GM21528 (cell line): ENCODE data around the gene TTLL13.
"Not testable (repeated sequence)": the region's sequence is repeated elsewhere in the genome, so short reads cannot be mapped to it uniquely, and the experiment has no call there.

Experiments used
- ATAC-seq: cut with Tn5 transposase; IDR thresholded peaks from one replicate; pipeline ENCODE4 v1.9.1; 2021; ENCODE audit warnings: mild to moderate bottlenecking, moderate library complexity; ENCODE audit not compliant: unreplicated experiment, low FRiP score

The TTLL13 gene

GRCh38 chr15:90271459-90272166, 22.3 kb downstream of the TTLL13 start:
- no peak for ATAC-seq

GRCh38 chr15:90278467-90278866, 29.1 kb downstream of the TTLL13 start:
- ATAC-seq, result not testable (repeated sequence)

- not testable (repeated sequence) for ATAC-seq
Observed at GRCh38 chr15:90280743-90281142, 31.4 kb downstream of the TTLL13 start.

GRCh38 chr15:90281637-90282036, 32.3 kb downstream of the TTLL13 start:
- not testable (repeated sequence) for ATAC-seq

GRCh38 chr15:90286678-90287077, 37.3 kb downstream of the TTLL13 start:
- no peak for ATAC-seq

GRCh38 chr15:90287101-90287500, 37.7 kb downstream of the TTLL13 start:
- no peak for ATAC-seq

GRCh38 chr15:90287946-90288345, 38.6 kb downstream of the TTLL13 start:
- ATAC-seq, result no peak

GRCh38 chr15:90291679-90292356, 42.5 kb downstream of the TTLL13 start:
- ATAC-seq, result no peak

- not testable (repeated sequence) for ATAC-seq
Observed at GRCh38 chr15:90293040-90293810, 43.9 kb downstream of the TTLL13 start.

GRCh38 chr15:90294159-90294558, 44.8 kb downstream of the TTLL13 start:
- no peak for ATAC-seq

- ATAC-seq, result no peak
Observed at GRCh38 chr15:90294601-90295269, 45.4 kb downstream of the TTLL13 start.

GRCh38 chr15:90295270-90295648, 45.9 kb downstream of the TTLL13 start:
- ATAC-seq, result no peak

GRCh38 chr15:90296316-90296884, 47.0 kb downstream of the TTLL13 start:
- ATAC-seq, result not testable (repeated sequence)

- ATAC-seq, result no peak
Observed at GRCh38 chr15:90297021-90297420, 47.7 kb downstream of the TTLL13 start.

- ATAC-seq, result no peak
Observed at GRCh38 chr15:90300541-90300940, 51.2 kb downstream of the TTLL13 start.

GRCh38 chr15:90300988-90301706, 51.8 kb downstream of the TTLL13 start:
- no peak for ATAC-seq

- ATAC-seq, result no peak
Observed at GRCh38 chr15:90301707-90302300, 52.4 kb downstream of the TTLL13 start.

GRCh38 chr15:90305355-90305754, 56.0 kb downstream of the TTLL13 start:
- not testable (repeated sequence) for ATAC-seq

- ATAC-seq, result no peak
Observed at GRCh38 chr15:90305932-90306331, 56.6 kb downstream of the TTLL13 start.
